ENCODE measurements around the gene B3GNT3.
"Not testable (repeated sequence)": the region's sequence is repeated elsewhere in the genome, so short reads cannot be mapped to it uniquely, and the experiment has no call there.

DNA sequence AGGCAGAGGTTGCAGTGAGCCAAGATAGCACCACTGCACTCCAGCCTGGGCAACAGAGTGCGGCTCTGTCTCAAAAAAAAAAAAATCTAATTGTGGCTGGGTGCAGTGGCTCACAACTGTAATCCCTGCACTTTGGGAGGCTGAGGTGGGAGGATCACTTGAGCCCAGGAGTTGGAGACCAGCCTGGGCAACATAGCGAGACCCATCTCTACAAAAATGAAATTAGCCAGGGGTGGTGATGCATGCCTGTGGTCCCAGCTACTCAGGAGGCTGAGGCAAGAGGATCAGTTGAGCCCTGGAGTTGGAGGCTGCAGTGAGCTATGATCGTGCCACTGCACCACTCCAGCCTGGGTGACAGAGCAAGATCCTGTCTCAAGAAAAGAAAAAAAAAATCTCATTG is 3.7 kb downstream of the B3GNT3 start:
- TF ChIP-seq CTCF, POLR2A (IDR thresholded peaks at IDR 0.05): not testable (repeated sequence)
